Islet precursor cell (in vitro differentiated cells): ENCODE data around the gene AGBL5.

Experiments
- DNase-seq: peaks from one replicate; pipeline ENCODE4 v3.0.0-alpha.2; 2018

AGBL5 gene

GRCh38 chr2:27080140-27080469 lies 28.6 kb downstream of the AGBL5 start:
- no peak for DNase-seq

- no peak for DNase-seq
These were observed 29.1 kb downstream of the AGBL5 start for GRCh38 chr2:27080603-27080936.

DNA sequence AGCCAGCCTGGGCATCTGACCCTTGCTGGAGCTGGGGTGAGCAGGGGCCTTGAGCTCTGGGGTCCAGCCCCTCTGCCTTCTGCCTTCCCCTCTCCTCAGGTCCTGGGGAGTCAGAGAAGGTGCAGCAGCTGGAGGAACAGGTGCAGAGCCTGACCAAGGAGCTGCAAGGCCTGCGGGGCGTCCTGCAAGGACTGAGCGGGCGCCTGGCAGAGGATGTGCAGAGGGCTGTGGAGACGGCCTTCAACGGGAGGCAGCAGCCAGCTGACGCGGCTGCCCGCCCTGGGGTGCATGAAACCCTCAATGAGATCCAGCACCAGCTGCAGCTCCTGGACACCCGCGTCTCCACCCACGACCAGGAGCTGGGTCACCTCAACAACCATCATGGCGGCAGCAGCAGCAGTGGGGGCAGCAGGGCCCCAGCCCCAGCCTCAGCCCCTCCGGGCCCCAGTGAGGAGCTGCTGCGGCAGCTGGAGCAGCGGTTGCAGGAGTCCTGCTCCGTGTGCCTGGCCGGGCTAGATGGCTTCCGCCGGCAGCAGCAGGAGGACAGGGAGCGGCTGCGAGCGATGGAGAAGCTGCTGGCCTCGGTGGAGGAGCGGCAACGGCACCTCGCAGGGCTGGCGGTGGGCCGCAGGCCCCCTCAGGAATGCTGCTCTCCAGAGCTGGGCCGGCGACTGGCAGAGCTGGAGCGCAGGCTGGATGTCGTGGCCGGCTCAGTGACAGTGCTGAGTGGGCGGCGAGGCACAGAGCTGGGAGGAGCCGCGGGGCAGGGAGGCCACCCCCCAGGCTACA lies 30.7 kb downstream of the AGBL5 start:
- DNase-seq = no peak

DNA sequence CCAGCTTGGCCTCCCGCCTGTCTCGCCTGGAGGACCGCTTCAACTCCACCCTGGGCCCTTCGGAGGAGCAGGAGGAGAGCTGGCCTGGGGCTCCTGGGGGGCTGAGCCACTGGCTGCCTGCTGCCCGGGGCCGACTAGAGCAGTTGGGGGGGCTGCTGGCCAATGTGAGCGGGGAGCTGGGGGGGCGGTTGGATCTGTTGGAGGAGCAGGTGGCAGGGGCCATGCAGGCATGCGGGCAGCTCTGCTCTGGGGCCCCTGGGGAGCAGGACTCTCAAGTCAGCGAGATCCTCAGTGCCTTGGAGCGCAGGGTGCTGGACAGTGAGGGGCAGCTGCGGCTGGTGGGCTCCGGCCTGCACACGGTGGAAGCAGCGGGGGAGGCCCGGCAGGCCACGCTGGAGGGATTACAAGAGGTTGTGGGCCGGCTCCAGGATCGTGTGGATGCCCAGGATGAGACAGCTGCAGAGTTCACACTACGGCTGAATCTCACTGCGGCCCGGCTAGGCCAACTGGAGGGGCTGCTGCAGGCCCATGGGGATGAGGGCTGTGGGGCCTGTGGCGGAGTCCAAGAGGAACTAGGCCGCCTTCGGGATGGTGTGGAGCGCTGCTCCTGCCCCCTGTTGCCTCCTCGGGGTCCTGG lies 31.4 kb downstream of the AGBL5 start:
- no peak for DNase-seq

- no peak for DNase-seq
These were observed 32.2 kb downstream of the AGBL5 start for GRCh38 chr2:27083410-27084296.

DNA sequence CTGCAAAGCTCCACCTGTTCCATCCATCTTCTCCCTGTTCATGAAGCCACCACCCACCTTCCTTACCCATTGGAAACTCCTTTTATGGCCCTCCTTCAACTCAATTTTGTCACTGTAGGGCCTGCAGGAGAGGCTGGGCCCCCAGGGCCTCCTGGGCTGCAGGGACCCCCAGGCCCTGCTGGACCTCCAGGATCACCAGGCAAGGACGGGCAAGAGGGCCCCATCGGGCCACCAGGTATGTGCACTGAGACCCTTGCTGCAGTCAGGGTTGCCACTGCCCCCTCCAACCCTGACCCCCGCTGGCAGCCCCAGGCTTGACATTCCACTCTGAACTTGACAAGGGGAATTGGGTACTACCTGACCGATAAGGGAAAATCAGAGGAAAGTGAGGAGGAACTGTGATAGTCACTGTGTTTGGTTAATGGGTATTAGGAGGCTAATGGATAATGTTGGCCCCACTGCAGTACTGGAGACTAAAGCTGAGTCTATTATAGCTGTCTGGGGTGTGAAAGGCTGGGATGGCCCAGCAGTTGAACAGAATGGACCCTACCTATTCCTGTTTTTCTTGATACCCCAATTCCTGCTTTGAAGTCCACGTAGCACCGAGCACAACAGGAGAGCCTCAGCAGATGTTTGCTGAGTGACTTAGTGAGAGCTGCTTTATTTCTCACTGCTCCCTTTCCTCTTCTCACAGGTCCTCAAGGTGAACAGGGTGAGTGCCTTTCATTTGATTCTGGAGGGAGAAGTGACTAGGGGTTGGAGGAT lies 33.0 kb downstream of the AGBL5 start:
- DNase-seq = no peak

GRCh38 chr2:27085062-27085672 lies 33.7 kb downstream of the AGBL5 start:
- no peak for DNase-seq

GRCh38 chr2:27085673-27086089 lies 34.2 kb downstream of the AGBL5 start:
- DNase-seq = peak; percentile 85

GRCh38 chr2:27086090-27086723 lies 34.7 kb downstream of the AGBL5 start:
- DNase-seq = peak; percentile 98

DNA sequence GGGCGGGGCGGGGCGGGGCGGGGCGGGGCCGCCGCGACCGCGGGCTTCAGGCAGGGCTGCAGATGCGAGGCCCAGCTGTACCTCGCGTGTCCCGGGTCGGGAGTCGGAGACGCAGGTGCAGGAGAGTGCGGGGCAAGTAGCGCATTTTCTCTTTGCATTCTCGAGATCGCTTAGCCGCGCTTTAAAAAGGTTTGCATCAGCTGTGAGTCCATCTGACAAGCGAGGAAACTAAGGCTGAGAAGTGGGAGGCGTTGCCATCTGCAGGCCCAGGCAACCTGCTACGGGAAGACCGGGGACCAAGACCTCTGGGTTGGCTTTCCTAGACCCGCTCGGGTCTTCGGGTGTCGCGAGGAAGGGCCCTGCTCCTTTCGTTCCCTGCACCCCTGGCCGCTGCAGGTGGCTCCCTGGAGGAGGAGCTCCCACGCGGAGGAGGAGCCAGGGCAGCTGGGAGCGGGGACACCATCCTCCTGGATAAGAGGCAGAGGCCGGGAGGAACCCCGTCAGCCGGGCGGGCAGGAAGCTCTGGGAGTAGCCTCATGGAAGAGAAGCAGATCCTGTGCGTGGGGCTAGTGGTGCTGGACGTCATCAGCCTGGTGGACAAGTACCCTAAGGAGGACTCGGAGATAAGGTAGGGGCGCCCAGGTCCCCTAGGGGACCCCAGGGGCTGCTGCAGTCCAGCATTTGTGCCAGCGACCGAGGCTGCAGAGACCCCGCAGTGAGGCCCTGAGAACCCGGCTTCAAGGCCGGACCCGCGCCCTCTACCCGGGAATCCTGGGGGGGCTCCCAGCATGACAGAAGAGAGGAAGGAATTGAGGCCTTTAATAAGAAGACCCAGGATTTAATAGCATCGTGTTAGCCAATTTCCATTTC lies 35.5 kb downstream of the AGBL5 start, which contains the start of gene KHK:
KHK (plus strand) TSS at position 49 of the 870 bp plus-strand sequence; CDS start at position 537, 488 bp downstream.
- DNase-seq = no peak

DNA sequence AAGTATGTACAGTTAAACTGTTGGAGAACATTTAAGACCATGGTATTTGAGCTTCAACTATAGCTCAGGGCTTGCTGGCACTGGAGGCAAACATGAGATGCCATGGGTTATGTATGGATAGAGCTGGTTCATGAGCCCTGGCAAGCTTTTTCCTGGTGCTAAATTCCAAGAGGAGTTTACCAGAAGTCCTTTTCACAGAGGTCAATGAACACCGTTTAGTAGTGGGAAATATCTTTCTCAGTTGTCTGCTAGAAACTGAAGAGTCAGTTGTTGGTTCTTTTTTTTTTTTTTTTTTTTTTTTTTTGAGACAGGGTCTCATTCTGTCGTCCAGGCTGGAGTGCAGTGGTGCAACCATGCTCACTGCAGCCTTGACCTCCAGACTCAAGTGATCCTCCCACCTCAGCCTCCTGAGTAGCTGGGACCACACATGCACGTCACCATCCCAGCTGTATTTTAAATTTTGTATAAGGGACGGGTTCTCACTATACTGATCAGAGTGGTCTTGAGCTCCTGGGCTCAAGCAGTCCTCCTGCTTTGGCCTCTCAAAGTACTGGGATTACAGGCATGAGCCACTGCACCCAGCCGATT lies 36.4 kb downstream of the AGBL5 start:
- no peak for DNase-seq

DNA sequence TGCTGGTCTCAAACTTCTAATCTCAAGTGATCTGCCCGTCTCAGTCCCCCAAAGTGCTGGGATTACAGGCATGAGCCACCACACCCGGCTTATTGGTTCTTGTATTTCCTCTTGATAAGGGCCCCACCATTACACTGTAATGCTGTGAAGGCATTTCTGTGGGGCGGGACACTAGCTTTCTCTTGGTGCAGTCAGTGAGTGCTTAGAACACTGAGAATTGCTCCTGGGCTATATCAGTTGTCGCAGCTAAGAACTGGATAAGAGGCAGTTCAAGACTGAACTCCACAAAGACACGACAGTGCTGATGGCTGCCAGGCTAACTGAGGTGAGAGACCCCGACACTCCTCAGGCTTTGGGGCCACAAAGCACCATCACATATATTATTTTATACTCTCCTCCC lies 37.2 kb downstream of the AGBL5 start:
- no peak for DNase-seq

DNA sequence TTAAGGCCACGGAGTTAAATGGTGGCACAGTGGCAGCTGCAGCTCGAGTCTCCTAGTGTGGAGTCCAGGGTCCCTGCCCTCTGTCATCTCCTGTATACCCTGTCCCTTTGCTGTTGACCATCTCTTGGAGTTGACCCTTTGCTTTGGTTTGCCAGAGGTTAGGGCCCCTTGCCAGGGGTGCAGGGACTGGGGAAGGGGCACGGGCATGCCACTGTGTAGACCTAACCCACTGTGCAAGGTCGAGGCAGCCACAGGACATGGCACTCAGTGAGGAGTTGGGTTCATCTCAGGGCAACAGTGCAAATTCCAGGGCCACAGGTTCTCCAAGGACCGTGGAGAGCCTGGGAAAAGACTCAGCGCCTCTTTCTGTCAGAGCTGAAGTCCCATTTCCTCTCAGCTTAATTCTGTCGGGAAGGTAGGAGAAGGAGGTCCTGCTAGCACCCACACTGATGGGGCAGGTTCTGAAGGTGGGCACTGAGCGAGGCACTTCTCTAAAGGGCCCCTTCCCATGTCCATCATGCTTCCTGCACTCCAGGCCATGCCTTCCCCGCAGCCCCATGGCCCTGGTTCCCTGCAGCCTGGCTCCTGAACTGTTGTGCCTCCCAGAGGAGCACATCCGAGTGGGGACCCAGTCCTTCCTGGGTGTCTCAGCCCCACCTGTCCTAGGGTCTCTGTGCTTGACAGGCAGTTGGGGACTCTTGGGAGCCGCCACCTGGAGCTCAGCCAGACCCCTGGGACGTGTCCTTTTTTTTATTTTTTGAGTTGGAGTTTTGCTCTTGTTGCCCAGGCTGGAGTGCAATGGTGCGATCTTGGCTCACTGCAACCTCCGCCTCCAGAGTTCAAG lies 37.9 kb downstream of the AGBL5 start:
- DNase-seq = no peak

- DNase-seq = no peak
These were observed 40.6 kb downstream of the AGBL5 start for GRCh38 chr2:27091746-27092695.

DNA sequence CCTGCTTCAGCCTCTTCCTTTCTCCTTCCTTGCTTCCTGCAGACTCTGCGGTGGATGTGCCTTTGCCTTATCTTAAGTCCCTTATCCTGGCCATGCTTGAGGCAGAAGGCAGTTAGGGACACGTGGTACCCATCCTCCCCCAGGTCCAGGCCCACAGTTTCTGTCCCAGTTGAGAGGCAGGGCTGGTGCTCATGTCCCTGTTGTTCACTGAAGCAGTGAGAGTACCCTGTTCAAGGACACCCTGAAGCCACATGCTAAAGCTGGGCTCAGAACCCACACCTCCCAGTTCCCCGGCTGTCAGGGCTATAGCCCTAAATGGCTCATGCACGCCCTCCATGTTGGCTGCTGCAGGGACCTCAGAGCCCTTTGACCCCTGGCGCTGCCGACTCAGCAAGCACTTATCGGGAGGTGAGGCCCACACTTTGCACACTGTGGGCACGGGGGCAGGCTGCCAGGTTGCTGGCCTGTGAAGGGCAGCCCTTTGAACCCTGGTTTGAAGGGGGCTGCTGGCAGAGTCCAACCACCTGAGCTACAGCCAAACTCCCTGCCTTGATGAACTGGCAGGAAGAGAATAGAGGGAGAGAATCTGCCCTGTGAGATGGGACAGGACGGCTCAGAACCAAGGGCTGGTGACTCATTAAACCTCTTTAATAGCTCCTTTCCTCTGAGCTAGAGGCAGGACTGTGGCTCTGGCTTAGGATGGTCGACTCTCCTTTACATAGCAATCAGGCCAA lies 41.4 kb downstream of the AGBL5 start:
- DNase-seq = no peak

DNA sequence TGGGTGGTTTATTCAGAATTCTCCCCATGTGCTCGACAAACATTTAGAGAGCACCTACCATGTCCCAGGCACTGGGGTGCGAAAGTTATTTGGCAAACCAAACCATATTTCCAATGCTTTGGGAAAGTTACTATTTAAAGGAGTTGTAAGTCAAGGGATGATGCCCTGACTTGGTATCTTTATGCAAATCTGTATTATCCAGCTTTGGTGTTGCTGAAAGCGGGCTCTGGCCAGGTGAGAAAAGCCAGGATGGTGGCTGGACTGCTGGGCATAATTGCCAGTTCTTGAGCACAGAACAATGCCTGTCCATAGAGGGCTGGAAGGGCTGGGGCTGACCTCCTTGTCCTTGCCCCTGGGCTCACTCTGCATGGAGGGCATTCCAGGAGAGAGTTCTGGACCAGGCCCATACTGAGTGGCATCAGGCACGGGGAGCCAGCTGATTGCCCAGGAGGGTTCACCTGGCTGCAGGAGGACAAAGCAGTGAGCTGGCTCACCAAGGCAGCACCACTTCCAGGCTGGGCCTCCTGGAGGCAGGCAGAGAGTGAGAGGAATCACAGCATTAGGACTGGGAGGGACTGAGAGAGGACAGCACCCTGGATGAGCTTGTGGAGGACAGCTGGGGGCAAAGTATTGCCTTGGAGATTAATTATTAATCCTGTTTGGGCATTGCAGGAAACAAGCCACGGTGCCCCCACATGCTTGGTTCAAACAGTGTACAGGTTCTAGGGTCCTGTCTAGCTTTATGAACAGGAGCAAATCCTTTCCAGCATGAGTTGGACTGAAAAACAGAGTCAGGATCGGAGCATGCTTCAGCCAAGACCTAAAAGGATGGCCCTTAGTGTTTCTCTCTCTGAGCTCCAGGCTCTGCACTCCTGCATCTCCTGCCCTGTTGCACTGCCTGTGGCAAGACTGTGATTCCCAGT lies 42.2 kb downstream of the AGBL5 start:
- DNase-seq = no peak
